PFSK-1 (cell line): ENCODE data around the gene ZFHX3.

ENCODE experiments used
- FOXP2 ChIP-seq: optimal IDR thresholded peaks from 2 replicates; pipeline ENCODE3; 2011; ENCODE audit warnings: borderline replicate concordance, control low read depth, inconsistent platforms; ENCODE audit not compliant: insufficient read depth; ENCODE audit errors: extremely low read length, extremely low read depth
- POLR2AphosphoS5 ChIP-seq: IDR thresholded peaks from 2 replicates; pipeline ENCODE4 v1.6.1; 2012; ENCODE audit warnings: low read depth, mild to moderate bottlenecking, control low read depth, low read length, moderate library complexity
- SIN3A ChIP-seq: IDR thresholded peaks from 2 replicates; pipeline ENCODE4 v1.6.1; 2012; ENCODE audit warnings: mild to moderate bottlenecking, low read length, moderate library complexity, borderline replicate concordance; ENCODE audit not compliant: insufficient read depth
- TAF1 ChIP-seq: IDR thresholded peaks from 2 replicates; pipeline ENCODE4 v1.6.1; 2012; ENCODE audit warnings: low read length, control low read depth, borderline replicate concordance; ENCODE audit not compliant: insufficient read depth
- TF ChIP-seq, protein P1 (sequence below), 2 experiments: IDR thresholded peaks; 2 replicates each; pipeline versions ENCODE4 v1.6.1 to v1.8.0; 2011 to 2012; ENCODE audit warnings: low read depth in 2 of 2, low read length in 2 of 2, control low read depth in 1 of 2, inconsistent platforms in 1 of 2, mild to moderate bottlenecking in 1 of 2, moderate library complexity in 1 of 2; ENCODE audit not compliant: insufficient read depth in 1 of 2

The ZFHX3 gene

DNA sequence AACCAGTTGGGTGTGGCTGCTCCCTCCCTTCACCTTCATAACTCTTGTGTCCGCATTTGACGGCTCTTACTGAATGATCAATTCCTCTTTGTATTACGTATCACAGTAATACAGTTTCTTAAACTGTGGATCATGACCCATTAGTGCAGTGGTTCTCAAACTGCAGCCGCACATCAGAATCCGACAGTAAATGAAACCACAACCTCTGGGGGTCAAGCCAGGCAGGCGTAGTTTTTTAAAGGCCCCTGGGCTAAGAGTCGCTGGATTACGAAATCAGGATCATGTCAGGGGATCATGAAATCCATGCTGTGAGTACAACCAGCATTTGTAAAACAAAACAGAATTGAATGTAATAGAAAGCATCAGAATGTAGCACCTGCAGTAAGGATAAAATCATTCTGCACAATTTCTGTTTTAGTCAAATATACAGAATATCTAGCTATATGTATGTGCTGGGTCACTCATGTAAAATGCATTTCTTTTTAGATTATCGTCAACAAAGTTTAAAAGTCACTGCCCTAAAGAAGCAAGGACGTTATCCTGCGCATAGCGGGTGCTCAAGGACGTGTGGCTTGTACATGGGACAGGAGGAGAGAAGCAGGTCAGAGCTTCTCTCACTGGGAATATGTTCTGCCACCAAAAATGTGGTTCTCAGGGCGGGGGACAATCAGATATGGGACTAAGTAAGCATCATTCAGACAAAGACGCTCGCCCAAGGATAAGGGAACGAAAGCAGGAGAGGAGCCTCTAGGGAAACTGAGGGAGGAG, 113.1 kb downstream of the ZFHX3 start:
- TF ChIP-seq FOXP2 (no peak), POLR2AphosphoS5 (no peak), SIN3A (no peak), TAF1 (no peak)
- TF ChIP-seq, protein P1, sequence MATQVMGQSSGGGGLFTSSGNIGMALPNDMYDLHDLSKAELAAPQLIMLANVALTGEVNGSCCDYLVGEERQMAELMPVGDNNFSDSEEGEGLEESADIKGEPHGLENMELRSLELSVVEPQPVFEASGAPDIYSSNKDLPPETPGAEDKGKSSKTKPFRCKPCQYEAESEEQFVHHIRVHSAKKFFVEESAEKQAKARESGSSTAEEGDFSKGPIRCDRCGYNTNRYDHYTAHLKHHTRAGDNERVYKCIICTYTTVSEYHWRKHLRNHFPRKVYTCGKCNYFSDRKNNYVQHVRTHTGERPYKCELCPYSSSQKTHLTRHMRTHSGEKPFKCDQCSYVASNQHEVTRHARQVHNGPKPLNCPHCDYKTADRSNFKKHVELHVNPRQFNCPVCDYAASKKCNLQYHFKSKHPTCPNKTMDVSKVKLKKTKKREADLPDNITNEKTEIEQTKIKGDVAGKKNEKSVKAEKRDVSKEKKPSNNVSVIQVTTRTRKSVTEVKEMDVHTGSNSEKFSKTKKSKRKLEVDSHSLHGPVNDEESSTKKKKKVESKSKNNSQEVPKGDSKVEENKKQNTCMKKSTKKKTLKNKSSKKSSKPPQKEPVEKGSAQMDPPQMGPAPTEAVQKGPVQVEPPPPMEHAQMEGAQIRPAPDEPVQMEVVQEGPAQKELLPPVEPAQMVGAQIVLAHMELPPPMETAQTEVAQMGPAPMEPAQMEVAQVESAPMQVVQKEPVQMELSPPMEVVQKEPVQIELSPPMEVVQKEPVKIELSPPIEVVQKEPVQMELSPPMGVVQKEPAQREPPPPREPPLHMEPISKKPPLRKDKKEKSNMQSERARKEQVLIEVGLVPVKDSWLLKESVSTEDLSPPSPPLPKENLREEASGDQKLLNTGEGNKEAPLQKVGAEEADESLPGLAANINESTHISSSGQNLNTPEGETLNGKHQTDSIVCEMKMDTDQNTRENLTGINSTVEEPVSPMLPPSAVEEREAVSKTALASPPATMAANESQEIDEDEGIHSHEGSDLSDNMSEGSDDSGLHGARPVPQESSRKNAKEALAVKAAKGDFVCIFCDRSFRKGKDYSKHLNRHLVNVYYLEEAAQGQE (IDR thresholded peaks at IDR 0.05; ENCODE audit: insufficient read depth in 1 of 2, low read depth in 2 of 2, low read length in 2 of 2), result no peak

DNA sequence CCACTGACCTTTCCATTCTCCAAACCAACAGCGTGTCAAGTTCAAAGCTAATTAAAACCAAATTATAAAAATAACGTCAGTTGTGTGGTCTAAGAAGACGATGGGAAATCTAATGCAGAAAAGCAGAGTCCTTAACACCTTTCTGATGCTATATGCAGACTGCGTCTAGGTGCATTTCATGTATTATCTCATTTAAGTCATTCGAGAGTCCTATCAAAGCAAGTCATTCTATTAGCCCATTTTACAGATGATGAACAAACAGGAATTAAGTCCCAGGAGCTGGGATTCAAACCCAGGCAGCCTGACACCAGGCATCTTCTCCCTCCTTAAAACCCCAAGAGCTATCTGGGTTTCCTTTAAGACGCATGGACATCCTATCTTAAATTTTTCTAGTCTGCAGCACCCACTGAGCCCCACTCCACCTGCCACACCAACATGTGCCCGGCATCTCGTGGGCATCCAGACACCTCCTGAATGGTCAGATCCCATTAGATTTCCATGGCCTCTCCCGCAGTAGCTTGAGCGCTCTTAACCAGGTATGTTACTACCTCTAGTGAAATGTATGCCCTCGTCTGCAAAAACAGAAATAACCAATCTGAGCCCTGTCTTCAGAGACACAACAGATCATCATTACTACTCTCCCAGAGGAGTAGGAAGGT, 115.1 kb downstream of the ZFHX3 start:
- TF ChIP-seq TAF1, result no peak
- TF ChIP-seq FOXP2, result no peak
- TF ChIP-seq, protein P1 (IDR thresholded peaks at IDR 0.05; ENCODE audit: insufficient read depth in 1 of 2, low read depth in 2 of 2, low read length in 2 of 2), result no peak
- TF ChIP-seq SIN3A, result no peak

- TF ChIP-seq TAF1, result no peak
- TF ChIP-seq POLR2AphosphoS5, result no peak
- TF ChIP-seq, protein P1 (IDR thresholded peaks at IDR 0.05; ENCODE audit: insufficient read depth in 1 of 2, low read depth in 2 of 2, low read length in 2 of 2), result no peak
- no peak for TF ChIP-seq SIN3A
- no peak for TF ChIP-seq FOXP2
Observed at GRCh38 chr16:72932050-72932449, 115.9 kb downstream of the ZFHX3 start.

GRCh38 chr16:72930396-72930795, 117.5 kb downstream of the ZFHX3 start:
- no peak for TF ChIP-seq FOXP2
- TF ChIP-seq, protein P1 (IDR thresholded peaks at IDR 0.05; ENCODE audit: insufficient read depth in 1 of 2, low read depth in 2 of 2, low read length in 2 of 2), result no peak
- TF ChIP-seq POLR2AphosphoS5, result no peak
- no peak for TF ChIP-seq SIN3A
- no peak for TF ChIP-seq TAF1
